HPDE6-E6E7 (cell line): ENCODE results near the gene STEAP1.
"Not testable (repeated sequence)": the region's sequence is repeated elsewhere in the genome, so short reads cannot be mapped to it uniquely, and the experiment has no call there.

Source experiments
- DNase-seq: peaks from one replicate; pipeline ENCODE4 v3.0.0; 2011; ENCODE audit warnings: missing footprints; ENCODE audit errors: extremely low spot score

The STEAP1 gene

DNA sequence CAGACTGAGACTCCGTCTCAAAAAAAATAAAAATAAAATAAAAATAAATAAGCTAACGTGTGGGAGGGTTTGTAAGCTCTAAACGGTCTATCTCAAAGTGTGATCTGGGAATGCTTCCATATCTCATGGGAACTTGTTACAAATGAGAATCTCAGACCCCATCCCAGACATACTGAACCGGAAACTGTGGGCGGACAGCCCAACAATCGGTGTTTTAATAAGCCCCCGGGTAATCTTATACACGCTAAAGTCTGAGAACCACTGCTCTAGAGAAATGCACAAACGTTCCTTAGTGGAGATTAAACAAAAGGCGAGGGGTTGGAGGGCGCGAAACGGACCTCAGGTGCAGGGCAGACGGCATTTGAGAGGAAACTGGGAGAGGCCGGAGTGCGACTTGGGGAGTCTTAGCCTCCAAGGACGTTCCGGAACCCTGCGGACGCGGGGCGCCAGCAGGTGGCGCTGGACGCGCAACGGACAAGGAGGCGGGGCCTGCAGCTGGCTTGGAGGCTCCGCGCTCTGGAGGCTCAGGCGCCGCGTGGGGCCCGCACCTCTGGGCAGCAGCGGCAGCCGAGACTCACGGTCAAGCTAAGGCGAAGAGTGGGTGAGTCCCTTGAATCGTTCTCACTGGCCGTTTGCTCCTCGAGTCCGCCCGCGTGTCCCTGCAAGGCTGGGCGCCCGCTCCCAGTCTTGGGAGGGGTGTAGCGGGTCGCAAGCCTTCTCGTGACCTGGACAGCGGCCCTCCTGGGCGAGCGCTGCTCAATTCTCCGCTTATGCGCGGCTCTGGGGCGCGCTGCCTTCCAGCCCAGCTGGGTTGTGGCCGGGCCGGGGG, at the start of gene STEAP1:
STEAP1 (plus strand) TSS at position 527 of the 829 bp plus-strand sequence. CDS start 5,320 bp downstream, outside the sequence.
- DNase-seq = peak; percentile 35

- DNase-seq = not testable (repeated sequence)
These were observed 39.3 kb upstream of the STEAP1 start for GRCh38 chr7:90114972-90115371.

- DNase-seq = not testable (repeated sequence)
These were observed 35.6 kb upstream of the STEAP1 start for GRCh38 chr7:90118551-90119177.

DNA sequence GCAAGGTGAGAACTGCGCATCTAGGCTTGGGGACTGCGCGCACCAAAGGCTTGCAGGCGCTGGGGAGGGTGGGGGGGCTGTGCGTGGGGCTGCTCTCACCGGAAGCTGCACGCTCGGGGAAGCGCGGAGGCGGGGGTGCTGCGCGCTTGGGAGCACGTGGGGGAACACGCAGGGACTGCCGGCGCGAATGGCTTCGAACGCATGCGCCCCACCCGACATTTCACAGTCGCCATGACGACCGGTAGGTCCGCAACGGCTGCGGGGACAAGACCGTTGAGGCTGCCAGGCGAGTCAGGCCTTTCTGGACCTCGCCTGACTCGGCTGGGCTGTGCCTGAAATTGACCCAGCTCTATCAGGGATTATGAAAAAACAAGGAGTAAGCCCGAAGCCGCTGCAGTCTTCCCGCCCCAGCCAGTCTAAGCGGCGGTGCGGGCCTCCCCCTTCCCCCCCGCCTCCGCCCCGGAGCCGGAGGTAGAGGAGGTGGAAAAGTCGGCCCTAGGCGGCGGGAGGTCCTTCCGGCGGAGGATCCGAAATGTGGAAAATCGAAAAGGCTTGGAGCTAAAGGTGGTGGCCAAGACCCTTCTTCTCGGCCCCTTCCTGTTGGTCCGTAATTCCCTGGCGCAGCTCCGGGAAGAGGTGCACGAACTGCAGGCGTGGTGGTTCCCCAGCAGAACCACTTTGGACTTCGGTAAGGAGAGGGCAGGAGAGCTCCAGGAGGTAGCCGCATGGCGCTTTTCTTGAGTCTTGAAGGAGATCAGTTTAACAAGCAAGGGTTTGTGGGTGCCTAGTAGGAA, 34.9 kb upstream of the STEAP1 start:
- no peak for DNase-seq

GRCh38 chr7:90120205-90120604, 34.1 kb upstream of the STEAP1 start:
- DNase-seq = not testable (repeated sequence)

- DNase-seq = not testable (repeated sequence)
These were observed 22.5 kb upstream of the STEAP1 start for GRCh38 chr7:90131746-90132145.

GRCh38 chr7:90147079-90147960, 6.9 kb upstream of the STEAP1 start:
- DNase-seq = not testable (repeated sequence)

DNA sequence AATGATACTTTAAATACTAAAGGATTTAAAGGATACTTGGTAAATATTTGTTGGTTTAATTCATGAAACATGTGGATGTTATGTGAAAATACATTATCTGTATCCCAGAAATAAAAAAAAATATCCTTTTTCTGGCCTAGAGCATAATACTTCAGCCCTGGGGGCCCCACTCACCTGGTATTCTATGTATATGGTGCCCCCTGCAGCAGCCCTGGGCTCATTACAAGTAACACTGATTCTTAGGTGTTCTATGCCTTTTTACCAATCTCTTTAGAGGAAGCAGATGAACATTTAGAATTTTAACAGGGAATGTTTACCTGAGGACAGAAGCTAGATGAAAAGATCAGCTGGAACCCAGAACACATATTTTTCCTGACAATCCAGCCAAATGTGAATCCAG, 4.8 kb upstream of the STEAP1 start:
- not testable (repeated sequence) for DNase-seq

- not testable (repeated sequence) for DNase-seq
These were observed 2.4 kb upstream of the STEAP1 start for GRCh38 chr7:90151884-90152283.

- not testable (repeated sequence) for DNase-seq
These were observed 1.5 kb upstream of the STEAP1 start for GRCh38 chr7:90152642-90153253.

GRCh38 chr7:90155206-90155605, 937 bp downstream of the STEAP1 start:
- DNase-seq = no peak

DNA sequence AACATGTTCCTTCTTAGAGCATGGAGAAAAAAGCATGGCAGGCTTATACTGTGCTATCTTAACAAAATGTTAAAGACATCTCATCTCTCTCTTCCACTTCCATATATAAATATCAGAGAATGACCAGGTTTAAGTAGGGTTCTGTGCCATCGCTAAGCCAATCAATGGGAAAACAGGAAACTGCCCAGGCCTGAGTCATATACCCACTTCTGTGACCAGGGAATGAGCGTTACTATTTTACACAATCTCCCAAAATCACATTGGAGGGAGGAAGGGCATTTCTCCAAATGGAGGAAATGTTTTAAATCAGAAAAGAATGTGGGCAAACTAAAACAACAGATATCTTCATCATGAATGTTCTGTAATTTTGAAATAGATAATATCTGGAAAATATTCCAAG, 3.1 kb downstream of the STEAP1 start:
- not testable (repeated sequence) for DNase-seq

- DNase-seq = not testable (repeated sequence)
These were observed 3.6 kb downstream of the STEAP1 start for GRCh38 chr7:90157761-90158350.

- DNase-seq = no peak
These were observed 9.3 kb downstream of the STEAP1 start for GRCh38 chr7:90163534-90163933.

- DNase-seq = no peak
These were observed 11.5 kb downstream of the STEAP1 start for GRCh38 chr7:90165724-90166123.

GRCh38 chr7:90166153-90166552, 11.9 kb downstream of the STEAP1 start:
- DNase-seq = no peak

- no peak for DNase-seq
These were observed 13.1 kb downstream of the STEAP1 start for GRCh38 chr7:90167361-90167760.

- no peak for DNase-seq
These were observed 15.6 kb downstream of the STEAP1 start for GRCh38 chr7:90169891-90170290.

DNA sequence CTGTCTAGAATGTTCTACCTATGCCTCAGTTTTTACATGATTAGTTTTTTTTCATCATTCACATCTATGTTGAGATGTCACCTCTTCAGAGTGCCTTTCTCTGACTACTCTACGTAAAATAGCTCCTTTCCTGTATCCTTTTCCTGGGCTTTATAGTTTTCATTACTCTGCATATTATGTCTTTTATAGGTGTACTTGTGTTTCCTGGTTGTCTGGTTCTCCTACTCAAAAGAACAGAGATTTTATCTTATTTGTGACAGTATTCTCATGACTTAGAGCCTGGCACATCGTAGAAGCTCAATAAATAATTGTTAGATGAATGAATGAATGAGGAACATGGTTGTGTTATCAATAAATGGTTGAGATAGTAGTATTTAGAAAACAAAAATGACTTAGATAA, 17.9 kb downstream of the STEAP1 start:
- no peak for DNase-seq

DNA sequence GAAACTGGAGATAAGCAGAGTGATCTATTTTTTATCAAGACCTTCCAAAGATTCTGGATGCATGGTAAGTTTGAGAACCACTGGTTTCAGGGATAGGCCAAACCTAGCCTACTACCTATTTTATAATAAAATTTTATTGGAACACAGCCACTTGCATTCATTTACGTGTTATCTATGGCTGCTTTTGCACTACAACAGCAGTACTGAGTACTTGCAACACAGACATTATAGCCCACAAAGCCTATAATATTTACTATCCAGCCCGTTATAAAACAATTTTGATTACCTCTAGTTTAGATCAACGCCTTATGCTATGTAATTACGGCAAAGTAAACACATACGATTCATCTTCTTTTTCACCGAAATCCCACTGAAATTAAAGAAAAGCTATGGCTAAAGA, 18.4 kb downstream of the STEAP1 start:
- DNase-seq = no peak
